GM12872 (cell line): ENCODE results near the gene TMEM86B.
A peak's percentile ranks its signal among the peaks of the same experiment; 100 is the strongest.

Experiments used
- CTCF ChIP-seq: IDR thresholded peaks from 3 replicates; pipeline ENCODE4 v1.5.1; 2011; ENCODE audit warnings: low read depth, mild to moderate bottlenecking, low read length, moderate library complexity; ENCODE audit not compliant: insufficient read depth

The TMEM86B gene

DNA sequence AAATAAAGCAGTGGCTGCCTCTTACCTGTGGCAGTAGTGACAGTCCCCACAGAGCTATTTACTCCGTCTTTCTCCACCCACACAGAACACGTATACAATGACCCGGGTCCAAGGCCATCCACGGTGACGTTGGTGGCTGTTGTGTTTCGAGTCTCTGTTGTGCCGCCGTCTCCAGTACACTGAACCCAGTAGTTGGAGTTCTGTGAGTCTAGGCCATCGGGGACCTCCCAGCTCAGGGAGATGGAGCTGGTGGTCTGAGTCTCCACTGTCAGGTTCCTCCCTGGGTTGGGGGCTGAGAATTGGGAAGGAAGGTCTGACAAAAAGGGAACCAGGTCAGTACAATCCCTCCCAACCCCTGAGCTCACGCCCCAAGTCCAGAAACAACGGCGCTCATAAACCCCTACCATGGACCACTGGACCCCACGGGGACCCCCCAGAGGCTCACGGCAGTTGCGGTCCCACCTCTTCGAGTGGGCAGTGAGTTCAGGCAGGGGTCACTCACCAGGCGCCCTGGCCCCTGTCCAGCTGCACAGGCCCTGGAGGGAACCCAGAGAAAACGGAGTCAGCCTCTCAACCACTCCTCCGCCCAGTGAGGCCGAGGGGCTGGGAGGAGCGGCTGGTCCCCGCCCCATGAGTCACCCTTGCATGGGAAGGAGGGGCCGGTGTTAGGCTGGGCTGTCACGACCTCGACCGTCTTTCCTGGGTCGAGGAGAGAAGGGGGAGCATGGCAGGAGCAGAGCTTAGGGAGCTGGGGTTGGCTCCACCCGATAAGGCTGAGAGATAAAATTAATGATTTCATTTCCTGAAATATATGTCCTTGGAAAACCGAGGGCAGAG lies 21.7 kb downstream of the TMEM86B start:
- TF ChIP-seq CTCF: no peak

DNA sequence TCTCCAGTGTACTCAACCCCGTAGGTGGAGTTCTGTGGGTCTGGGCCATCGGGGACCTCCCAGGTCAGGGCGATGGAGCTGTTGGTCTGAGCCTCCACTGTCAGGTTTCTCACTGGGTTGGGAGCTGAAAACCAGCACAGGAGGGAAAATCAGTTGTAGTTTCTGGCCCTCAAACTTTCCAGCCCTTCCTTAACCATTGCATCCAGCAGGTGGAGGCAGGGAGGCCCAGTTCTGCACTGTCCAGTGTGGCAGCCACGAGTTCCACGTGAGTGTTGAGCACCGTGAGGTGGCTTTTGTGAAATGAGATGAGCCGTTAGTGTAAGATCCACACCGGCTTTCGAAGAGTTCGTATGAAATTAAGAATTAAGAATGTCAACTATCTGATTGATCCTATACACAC lies 26.4 kb downstream of the TMEM86B start:
- 0 out of 3 replicates have a peak, but pooled peaks have one; percentile 19 for TF ChIP-seq CTCF

- no peak for TF ChIP-seq CTCF
These were observed 28.9 kb downstream of the TMEM86B start for GRCh38 chr19:55199620-55200204.

DNA sequence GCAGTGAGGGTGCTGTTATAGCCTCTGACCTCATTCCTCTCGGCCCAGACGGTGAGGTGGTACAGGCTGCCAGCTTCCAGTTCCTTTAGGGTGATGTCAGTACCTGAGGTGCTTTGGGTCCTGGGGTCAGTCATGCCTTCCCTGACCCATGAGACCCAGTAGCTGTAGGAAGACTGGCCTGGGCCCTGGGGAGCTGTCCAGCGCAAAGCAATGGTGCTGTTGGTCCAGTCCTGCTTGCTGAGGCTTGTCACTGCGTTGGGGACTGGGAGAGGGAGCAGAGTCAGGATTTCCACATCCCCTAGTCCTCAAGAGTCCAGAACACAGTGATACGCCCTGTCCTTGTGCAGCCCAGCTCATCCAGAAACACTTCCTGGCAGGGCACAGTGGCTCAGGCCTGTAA lies 29.9 kb downstream of the TMEM86B start:
- no peak for TF ChIP-seq CTCF

- TF ChIP-seq CTCF: no peak
These were observed 31.0 kb downstream of the TMEM86B start for GRCh38 chr19:55197528-55197927.

GRCh38 chr19:55196803-55197202 lies 31.8 kb downstream of the TMEM86B start:
- TF ChIP-seq CTCF: no peak

GRCh38 chr19:55193481-55193880 lies 35.1 kb downstream of the TMEM86B start:
- no peak for TF ChIP-seq CTCF
